ENCODE data around the gene AQP5.

AQP5 gene

GRCh38 chr12:49961111-49961922 is at the start of gene AQP5:
AQP5 (plus strand) TSS chr12:49961872; CDS start chr12:49962018, 146 bp downstream.
- DNase-seq: no peak

GRCh38 chr12:49912345-49913255 is 49.1 kb upstream of the AQP5 start:
- DNase-seq: no peak

- DNase-seq: no peak
Measured at GRCh38 chr12:49916129-49916919, 45.3 kb upstream of the AQP5 start.

- no peak for DNase-seq
Measured at GRCh38 chr12:49917166-49917787, 44.4 kb upstream of the AQP5 start.

GRCh38 chr12:49917788-49918173 is 43.9 kb upstream of the AQP5 start:
- DNase-seq: no peak

- DNase-seq: no peak
Measured at GRCh38 chr12:49920241-49920914, 41.3 kb upstream of the AQP5 start.

GRCh38 chr12:49920915-49921286 is 40.8 kb upstream of the AQP5 start:
- DNase-seq: no peak

- DNase-seq: no peak
Measured at GRCh38 chr12:49921299-49921698, 40.4 kb upstream of the AQP5 start.

- DNase-seq: no peak
Measured at GRCh38 chr12:49921936-49922335, 39.7 kb upstream of the AQP5 start.

GRCh38 chr12:49922349-49923034 is 39.2 kb upstream of the AQP5 start:
- no peak for DNase-seq

- DNase-seq: no peak
Measured at GRCh38 chr12:49923035-49923644, 38.5 kb upstream of the AQP5 start.

GRCh38 chr12:49923880-49924556 is 37.7 kb upstream of the AQP5 start:
- DNase-seq: no peak

GRCh38 chr12:49924628-49925246 is 36.9 kb upstream of the AQP5 start:
- no peak for DNase-seq

- DNase-seq: no peak
Measured at GRCh38 chr12:49925433-49926204, 36.1 kb upstream of the AQP5 start.

- no peak for DNase-seq
Measured at GRCh38 chr12:49928471-49928870, 33.2 kb upstream of the AQP5 start.

GRCh38 chr12:49929581-49929980 is 32.1 kb upstream of the AQP5 start:
- DNase-seq: no peak

- no peak for DNase-seq
Measured at GRCh38 chr12:49930515-49931288, 31.0 kb upstream of the AQP5 start.

GRCh38 chr12:49932023-49932422 is 29.6 kb upstream of the AQP5 start:
- DNase-seq: no peak
